Activated T-helper 1 cell treated with anti-CD3 and anti-CD28 coated beads, Interleukin-12 subunit alpha, Interleukin-12 subunit beta, Interleukin-2, Interleukin-4 antibody, amounts not matched to agents 30 ng/mL and 10 ng/mL and 1 ng/mL, durations not matched to agents 14 hours and 24 hours and 36 hours (primary cell): Measurements from ENCODE around the gene HIRA. TPM values are rescaled to one million over a fixed set of nuclear protein-coding genes. Genes with fewer than 3 reads are reported as not detected.
"Not testable (repeated sequence)": the region's sequence is repeated elsewhere in the genome, so short reads cannot be mapped to it uniquely, and the experiment has no call there.

Experiments
- DNase-seq: peaks from one replicate; pipeline ENCODE4 v3.0.0; 2021; ENCODE audit warnings: low spot score
- H3K27ac Mint-ChIP-seq: one replicate; pipeline ENCODE4 v1.8.0; 2021; ENCODE audit warnings: mild to moderate bottlenecking, mixed read lengths
- H3K27me3 Mint-ChIP-seq: one replicate; pipeline ENCODE4 v1.8.0; 2022; ENCODE audit warnings: mild to moderate bottlenecking, moderate library complexity, mixed read lengths; ENCODE audit not compliant: insufficient read depth
- H3K36me3 Mint-ChIP-seq: one replicate; pipeline ENCODE4 v1.8.0; 2021; ENCODE audit warnings: low read depth, mixed read lengths
- H3K4me1 Mint-ChIP-seq: one replicate; pipeline ENCODE4 v1.8.0; 2021; ENCODE audit warnings: low read depth, mixed read lengths
- H3K4me3 Mint-ChIP-seq: one replicate; pipeline ENCODE4 v1.8.0; 2021; ENCODE audit warnings: mild to moderate bottlenecking, moderate library complexity, mixed read lengths
- H3K9me3 Mint-ChIP-seq: one replicate; pipeline ENCODE4 v1.8.0; 2021; ENCODE audit warnings: mixed read lengths
- intact Hi-C: fragments of 100-400 bp; cut with micrococcal nuclease; formaldehyde crosslinking; loops from one replicate; pipeline ENCODE4 v1.15.1; 2024
- total RNA-seq: library from RNA; stranded (reverse); gene quantifications from 2 replicates; pipeline ENCODE4 v1.2.3, GENCODE V29; 2022

Gene HIRA
- total RNA-seq, 1 donor from 2014 or later: 46.0 TPM

GRCh38 chr22:19350476-19350859, 81.1 kb downstream of the HIRA start:
- H3K4me1 Mint-ChIP-seq: no peaks in the 10 kb centered on the region
- peak overlapping the region; percentile 35 for H3K27ac Mint-ChIP-seq
- H3K4me3 Mint-ChIP-seq: no peak overlapping the region
- H3K27me3 Mint-ChIP-seq: no peaks in the 10 kb centered on the region
- peaks cover 44% of the 10 kb centered on the region for H3K36me3 Mint-ChIP-seq
- no peak for DNase-seq
- intact Hi-C loops: no loop called here
- H3K9me3 Mint-ChIP-seq: no peaks in the 10 kb centered on the region

GRCh38 chr22:19349778-19350475, 81.6 kb downstream of the HIRA start:
- Mint-ChIP-seq H3K4me3 (no peak overlapping the region), H3K9me3 (no peaks in the 10 kb centered on the region), H3K36me3 (peaks cover 41% of the 10 kb centered on the region), H3K27me3 (no peaks in the 10 kb centered on the region), H3K4me1 (no peaks in the 10 kb centered on the region), H3K27ac (peak overlapping the region; percentile 35)
- intact Hi-C loops: no loop called here
- no peak for DNase-seq

- Mint-ChIP-seq H3K4me1 (no peaks in the 10 kb centered on the region), H3K36me3 (peaks cover 54% of the 10 kb centered on the region), H3K9me3 (peaks cover 6% of the 10 kb centered on the region), H3K27ac (no peak overlapping the region), H3K27me3 (no peaks in the 10 kb centered on the region), H3K4me3 (no peak overlapping the region)
- no peak for DNase-seq
- intact Hi-C loops: no loop called here
These were observed 84.8 kb downstream of the HIRA start for GRCh38 chr22:19346677-19347265.

- no peak overlapping the region for H3K4me3 Mint-ChIP-seq
- H3K27me3 Mint-ChIP-seq: no peaks in the 10 kb centered on the region
- DNase-seq: no peak
- intact Hi-C loops: no loop called here
- H3K27ac Mint-ChIP-seq: no peak overlapping the region
- H3K9me3 Mint-ChIP-seq: peaks cover 25% of the 10 kb centered on the region
- no peaks in the 10 kb centered on the region for H3K4me1 Mint-ChIP-seq
- peaks cover 53% of the 10 kb centered on the region for H3K36me3 Mint-ChIP-seq
These were observed 87.1 kb downstream of the HIRA start for GRCh38 chr22:19344420-19344819.

- DNase-seq: no peak
- H3K27ac Mint-ChIP-seq: no peak overlapping the region
- peaks cover 59% of the 10 kb centered on the region for H3K36me3 Mint-ChIP-seq
- H3K4me3 Mint-ChIP-seq: no peak overlapping the region
- H3K27me3 Mint-ChIP-seq: no peaks in the 10 kb centered on the region
- intact Hi-C loops: no loop called here
- no peaks in the 10 kb centered on the region for H3K4me1 Mint-ChIP-seq
- H3K9me3 Mint-ChIP-seq: peaks cover 32% of the 10 kb centered on the region
These were observed 88.1 kb downstream of the HIRA start for GRCh38 chr22:19343470-19343869.

- Mint-ChIP-seq H3K9me3 (peaks cover 49% of the 10 kb centered on the region), H3K27me3 (no peaks in the 10 kb centered on the region), H3K36me3 (peaks cover 72% of the 10 kb centered on the region), H3K27ac (no peak overlapping the region), H3K4me1 (no peaks in the 10 kb centered on the region), H3K4me3 (no peak overlapping the region)
- intact Hi-C loops: no loop called here
- DNase-seq: no peak
These were observed 90.0 kb downstream of the HIRA start for GRCh38 chr22:19341500-19341899.

GRCh38 chr22:19337137-19337536, 94.4 kb downstream of the HIRA start:
- DNase-seq: no peak
- Mint-ChIP-seq H3K9me3 (peaks cover 70% of the 10 kb centered on the region), H3K36me3 (peaks cover 76% of the 10 kb centered on the region), H3K27ac (no peak overlapping the region), H3K4me1 (no peaks in the 10 kb centered on the region), H3K4me3 (no peak overlapping the region), H3K27me3 (no peaks in the 10 kb centered on the region)
- intact Hi-C loops: no loop called here

GRCh38 chr22:19336133-19337075, 95.1 kb downstream of the HIRA start:
- Mint-ChIP-seq H3K27me3 (no peaks in the 10 kb centered on the region), H3K4me1 (no peaks in the 10 kb centered on the region), H3K9me3 (peaks cover 65% of the 10 kb centered on the region), H3K4me3 (no peak overlapping the region), H3K36me3 (peaks cover 75% of the 10 kb centered on the region), H3K27ac (no peak overlapping the region)
- no peak for DNase-seq
- intact Hi-C loops: no loop called here

- Mint-ChIP-seq H3K27me3 (no peaks in the 10 kb centered on the region), H3K4me1 (no peaks in the 10 kb centered on the region), H3K27ac (no peak overlapping the region), H3K9me3 (peaks cover 38% of the 10 kb centered on the region), H3K36me3 (peaks cover 63% of the 10 kb centered on the region), H3K4me3 (no peak overlapping the region)
- intact Hi-C loops: no loop called here
- no peak for DNase-seq
These were observed 99.6 kb downstream of the HIRA start for GRCh38 chr22:19331975-19332374.

- Mint-ChIP-seq H3K27me3 (no peaks in the 10 kb centered on the region), H3K4me3 (no peak overlapping the region), H3K27ac (no peak overlapping the region), H3K9me3 (peaks cover 34% of the 10 kb centered on the region), H3K4me1 (no peaks in the 10 kb centered on the region), H3K36me3 (peaks cover 58% of the 10 kb centered on the region)
- intact Hi-C loops: no loop called here
- DNase-seq: no peak
These were observed 100.1 kb downstream of the HIRA start for GRCh38 chr22:19331474-19331873.

GRCh38 chr22:19330865-19331418, 100.6 kb downstream of the HIRA start:
- no peaks in the 10 kb centered on the region for H3K27me3 Mint-ChIP-seq
- intact Hi-C loops: no loop called here
- H3K36me3 Mint-ChIP-seq: peaks cover 55% of the 10 kb centered on the region
- no peak for DNase-seq
- H3K9me3 Mint-ChIP-seq: peaks cover 29% of the 10 kb centered on the region
- H3K4me3 Mint-ChIP-seq: no peak overlapping the region
- H3K27ac Mint-ChIP-seq: no peak overlapping the region
- H3K4me1 Mint-ChIP-seq: no peaks in the 10 kb centered on the region

- H3K4me3 Mint-ChIP-seq, H3K4me1 Mint-ChIP-seq, intact Hi-C loops, H3K27me3 Mint-ChIP-seq, DNase-seq, H3K27ac Mint-ChIP-seq: not testable (repeated sequence)
- Mint-ChIP-seq H3K36me3 (peaks cover 47% of the 10 kb centered on the region), H3K9me3 (peaks cover 23% of the 10 kb centered on the region)
These were observed 101.3 kb downstream of the HIRA start for GRCh38 chr22:19330205-19330604.

GRCh38 chr22:19329454-19329853, 102.1 kb downstream of the HIRA start:
- Mint-ChIP-seq H3K27me3 (no peaks in the 10 kb centered on the region), H3K36me3 (peaks cover 43% of the 10 kb centered on the region), H3K27ac (no peak overlapping the region), H3K4me3 (no peak overlapping the region), H3K9me3 (peaks cover 18% of the 10 kb centered on the region), H3K4me1 (no peaks in the 10 kb centered on the region)
- DNase-seq: no peak
- intact Hi-C loops: no loop called here
